ENCODE results near the gene PEMT. TPM values are rescaled to one million over a fixed set of nuclear protein-coding genes. Genes with fewer than 3 reads are reported as not detected.

Gene PEMT
- total and polyA plus RNA-seq, 2 of the 4 experiments (the other 2 are of a cell fraction): 23.3 to 49.5 TPM

DNA sequence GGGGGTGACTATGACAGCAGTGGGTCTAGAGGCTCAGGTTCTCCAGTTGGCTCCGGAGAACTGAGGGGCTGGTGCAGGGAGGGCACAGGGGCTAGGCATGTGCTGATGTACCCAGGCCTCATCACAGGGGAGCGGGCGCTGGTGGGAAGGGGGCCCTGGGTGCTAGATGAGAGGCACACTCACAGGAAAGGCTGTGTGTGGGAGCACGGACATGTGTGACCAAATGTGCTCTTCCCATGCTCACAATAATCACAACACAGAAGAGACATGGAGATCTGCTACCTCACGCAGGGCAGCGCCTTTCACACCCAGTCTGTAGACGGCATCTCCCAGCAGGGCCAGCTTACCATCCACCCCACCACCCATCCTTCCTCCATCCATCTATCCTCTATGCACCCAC is 77.9 kb downstream of the PEMT start:
- TF ChIP-seq, protein P1, sequence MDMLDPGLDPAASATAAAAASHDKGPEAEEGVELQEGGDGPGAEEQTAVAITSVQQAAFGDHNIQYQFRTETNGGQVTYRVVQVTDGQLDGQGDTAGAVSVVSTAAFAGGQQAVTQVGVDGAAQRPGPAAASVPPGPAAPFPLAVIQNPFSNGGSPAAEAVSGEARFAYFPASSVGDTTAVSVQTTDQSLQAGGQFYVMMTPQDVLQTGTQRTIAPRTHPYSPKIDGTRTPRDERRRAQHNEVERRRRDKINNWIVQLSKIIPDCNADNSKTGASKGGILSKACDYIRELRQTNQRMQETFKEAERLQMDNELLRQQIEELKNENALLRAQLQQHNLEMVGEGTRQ (IDR thresholded peaks at IDR 0.05; ENCODE audit: low read depth, low read length): no peak
- TF ChIP-seq SMC3 (IDR thresholded peaks at IDR 0.05; ENCODE audit: low read depth, low read length) (no peak), MAFK (IDR thresholded peaks at IDR 0.05; ENCODE audit: low read depth, low read length) (no peak)
- TF ChIP-seq, protein P2, sequence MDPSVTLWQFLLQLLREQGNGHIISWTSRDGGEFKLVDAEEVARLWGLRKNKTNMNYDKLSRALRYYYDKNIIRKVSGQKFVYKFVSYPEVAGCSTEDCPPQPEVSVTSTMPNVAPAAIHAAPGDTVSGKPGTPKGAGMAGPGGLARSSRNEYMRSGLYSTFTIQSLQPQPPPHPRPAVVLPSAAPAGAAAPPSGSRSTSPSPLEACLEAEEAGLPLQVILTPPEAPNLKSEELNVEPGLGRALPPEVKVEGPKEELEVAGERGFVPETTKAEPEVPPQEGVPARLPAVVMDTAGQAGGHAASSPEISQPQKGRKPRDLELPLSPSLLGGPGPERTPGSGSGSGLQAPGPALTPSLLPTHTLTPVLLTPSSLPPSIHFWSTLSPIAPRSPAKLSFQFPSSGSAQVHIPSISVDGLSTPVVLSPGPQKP (IDR thresholded peaks at IDR 0.05; ENCODE audit: borderline replicate concordance, low read depth, low read length): no peak
- H2AFZ ChIP-seq (replicated peaks; ENCODE audit: low read length, poor library complexity): peak overlapping the region; percentile 44
- WGBS, 2 experiments (ENCODE audit: extremely low coverage in 2 of 2, insufficient read length in 1 of 2): no CpG with 5 or more reads among the region's 7 CpGs
- H3K4ac ChIP-seq (ENCODE audit: low read depth, low read length): no peak overlapping the region; the same call in 1 of the 2 replicates
- H3K27ac ChIP-seq (ENCODE audit: insufficient read depth, low read length): no peak overlapping the region
- no peak overlapping the region for H2BK20ac ChIP-seq (ENCODE audit: low read depth, low read length)
- no TSS peak for BruUV-seq (replicated peaks)
- DNase-seq (no peak), ATAC-seq (ENCODE audit: low read depth) (no peak)
- no peak overlapping the region for H3K4me3 ChIP-seq (ENCODE audit: insufficient read depth, low read depth, low read length)
- no peaks in the 10 kb centered on the region for H3K79me1 ChIP-seq (ENCODE audit: low read depth in 1 of 2, low read length in 2 of 2)
- H3K9ac ChIP-seq (ENCODE audit: low read depth, low read length): no peak overlapping the region
- H3K27me3 ChIP-seq (ENCODE audit: control insufficient read depth, insufficient read depth, low read length): peaks cover 2% of the 10 kb centered on the region; the same call in 1 of the 2 replicates
- dilution Hi-C loops (cut with HindIII; ENCODE audit: low sequenced_read_pairs, unreplicated experiment): no loop called here
- no peak overlapping the region for H3K4me2 ChIP-seq (ENCODE audit: low read depth, low read length)
- no peak overlapping the region for H2BK5ac ChIP-seq (ENCODE audit: low read depth, low read length, poor library complexity, severe bottlenecking)
- H2BK120ac ChIP-seq (ENCODE audit: low read depth, low read length): no peak overlapping the region
- no peak overlapping the region for H3K18ac ChIP-seq (ENCODE audit: low read depth, low read length)
- 0 out of 2 replicates have a peak overlapping the region, but pooled peaks have one; percentile 33 for H2AK5ac ChIP-seq (ENCODE audit: low read depth, low read length)
- H4K20me1 ChIP-seq (ENCODE audit: insufficient read depth, low read length): peaks cover 28% of the 10 kb centered on the region
- no peak overlapping the region for H4K8ac ChIP-seq (ENCODE audit: low read depth in 2 of 2, low read length in 2 of 2)
- H3K56ac ChIP-seq (ENCODE audit: extremely low read depth, insufficient read depth, low read length): no peak overlapping the region
- H3K4me1 ChIP-seq (ENCODE audit: control insufficient read depth, insufficient read depth, low read length): peaks cover 12% of the 10 kb centered on the region
- peak overlapping the region; percentile 13 for H2AK9ac ChIP-seq (replicated peaks; ENCODE audit: low read depth, low read length, poor library complexity)
- intact Hi-C loops (cut with micrococcal nuclease): no loop called here
- peaks cover 4% of the 10 kb centered on the region; the same call in 1 of the 2 replicates for H3K9me1 ChIP-seq (ENCODE audit: insufficient read depth, low read length)
- in situ Hi-C loops (cut with MboI; ENCODE audit: low sequenced_read_pairs): no loop called here
- no peak overlapping the region for H4K5ac ChIP-seq (ENCODE audit: low read depth, low read length)
- no peak overlapping the region for H3K23ac ChIP-seq (ENCODE audit: low read depth, low read length)
- no peak overlapping the region for H4K91ac ChIP-seq (ENCODE audit: insufficient read depth, low read depth, low read length)
- H3K36me3 ChIP-seq (ENCODE audit: control insufficient read depth, insufficient read depth, low read length): no peaks in the 10 kb centered on the region
- no peak overlapping the region for H2BK15ac ChIP-seq (ENCODE audit: low read depth, low read length)
- ChIA-PET CTCF (no interaction called here), POLR2A (ENCODE audit: unreplicated experiment) (no interaction called here)
- no peak overlapping the region for H3K14ac ChIP-seq (replicated peaks; ENCODE audit: low read depth, low read length)
- no peaks in the 10 kb centered on the region for H3K9me3 ChIP-seq (ENCODE audit: control insufficient read depth, insufficient read depth, low read length)

Data from IMR-90 (cell line).